H1 (cell line): ENCODE data around the gene CASZ1. TPM values are rescaled to one million over a fixed set of nuclear protein-coding genes. Genes with fewer than 3 reads are reported as not detected.
A peak's percentile ranks its signal among the peaks of the same experiment; 100 is the strongest.

Experiments used
- CTCF ChIA-PET: fragments of 300-600 bp; sonication (Branson Sonifier 250); formaldehyde crosslinking; loops from one replicate; lab custom pipeline; 2021; ENCODE audit not compliant: partially characterized antibody; lab: Charles Lee
- POLR2A ChIA-PET: fragments of 300-600 bp; sonication (Branson Sonifier 250); formaldehyde crosslinking; loops from one replicate; lab custom pipeline; 2021; ENCODE audit warnings: inconsistent platforms; ENCODE audit not compliant: partially characterized antibody; lab: Charles Lee
- DNase-seq, 2 experiments: peaks; one replicate each; pipeline versions ENCODE4 v3.0.0 to v3.0.0-alpha.2; 2010 to 2022; ENCODE audit warnings: low spot score in 2 of 2, low read depth in 1 of 2, mixed read lengths in 1 of 2
- FAIRE-seq: peaks from 2 replicates; lab custom pipeline; 2011; peaks lifted over from hg19 to GRCh38; lab: Jason Lieb, UNC
- H2AFZ ChIP-seq: 2 replicates; pipeline ENCODE4 v1.8.1; 2012; ENCODE audit warnings: low read length, inconsistent platforms
- H2AK5ac ChIP-seq: 2 replicates; pipeline ENCODE4 v1.6.1; 2013; ENCODE audit warnings: low read depth, low read length
- H2BK120ac ChIP-seq: replicated peaks from 2 replicates; pipeline ENCODE3; 2013; ENCODE audit warnings: low read depth, low read length, inconsistent platforms
- H2BK12ac ChIP-seq: 2 replicates; pipeline ENCODE4 v1.6.1; 2013; ENCODE audit warnings: low read depth, low read length
- H2BK15ac ChIP-seq: 2 replicates; pipeline ENCODE4 v1.6.1; 2013; ENCODE audit warnings: low read length
- H2BK20ac ChIP-seq: 2 replicates; pipeline ENCODE4 v1.6.1; 2013; ENCODE audit warnings: low read length
- H2BK5ac ChIP-seq: 2 replicates; pipeline ENCODE4 v1.6.1; 2013; ENCODE audit warnings: low read depth, low read length
- H3K14ac ChIP-seq: 2 replicates; pipeline ENCODE4 v1.6.1; 2013; ENCODE audit warnings: inconsistent platforms; ENCODE audit not compliant: insufficient read length
- H3K18ac ChIP-seq: 2 replicates; pipeline ENCODE4 v1.6.1; 2013; ENCODE audit warnings: low read length; ENCODE audit errors: extremely low read depth
- H3K23ac ChIP-seq: 2 replicates; pipeline ENCODE4 v1.6.1; 2013; ENCODE audit warnings: inconsistent platforms; ENCODE audit not compliant: insufficient read length
- H3K23me2 ChIP-seq: 2 replicates; pipeline ENCODE4 v1.6.1; 2013; ENCODE audit warnings: low read depth, low read length
- H3K27ac ChIP-seq: 2 replicates; pipeline ENCODE4 v1.6.1; 2011; ENCODE audit warnings: low read depth, low read length, inconsistent platforms
- H3K27me3 ChIP-seq, 4 experiments: replicated peaks in 1 of 4; 1 replicate in 1 of 4; 2 replicates in 3 of 4; pipeline versions ENCODE4 v1.6.1 to v1.8.1; 2011 to 2013; ENCODE audit warnings: low read length in 3 of 4, mild to moderate bottlenecking in 3 of 4, inconsistent platforms in 2 of 4, mixed read lengths in 2 of 4, moderate library complexity in 1 of 4; ENCODE audit not compliant: control insufficient read depth in 3 of 4, insufficient read depth in 3 of 4; ENCODE audit errors: extremely low read depth in 1 of 4
- H3K36me3 ChIP-seq, 4 experiments: 2 replicates each; pipeline versions ENCODE4 v1.6.1 to v1.8.1; 2011 to 2013; ENCODE audit warnings: mild to moderate bottlenecking in 4 of 4, low read length in 3 of 4, moderate library complexity in 2 of 4, control low read depth in 1 of 4, inconsistent platforms in 1 of 4; ENCODE audit not compliant: insufficient read depth in 4 of 4, control insufficient read depth in 2 of 4
- H3K4ac ChIP-seq: replicated peaks from 2 replicates; pipeline ENCODE3; 2013; ENCODE audit warnings: low read length, low read depth, mixed read lengths, inconsistent platforms; ENCODE audit not compliant: insufficient read length
- H3K4me1 ChIP-seq, 4 experiments: replicated peaks in 1 of 4; 1 replicate in 1 of 4; 2 replicates in 3 of 4; pipeline versions ENCODE4 v1.6.1 to v1.8.1; 2011 to 2013; ENCODE audit warnings: low read length in 3 of 4, inconsistent platforms in 2 of 4, mixed read lengths in 1 of 4; ENCODE audit not compliant: insufficient read depth in 4 of 4, control insufficient read depth in 3 of 4
- H3K4me2 ChIP-seq, 2 experiments: 2 replicates each; pipeline versions ENCODE4 v1.6.1 to v1.8.1; 2011 to 2013; ENCODE audit warnings: low read depth in 2 of 2, low read length in 2 of 2, control low read depth in 1 of 2, inconsistent platforms in 1 of 2, mild to moderate bottlenecking in 1 of 2; ENCODE audit not compliant: insufficient read depth in 1 of 2
- H3K4me3 ChIP-seq, 4 experiments: fragments of 200-600, 300-600 bp in 1 of 4; sonication (generic), shearing (Covaris generic), sonication (Bioruptor Twin) in 1 of 4; 2 replicates each; pipeline versions ENCODE4 v1.5.1 to v1.8.1; 2011 to 2016; ENCODE audit warnings: low read length in 4 of 4, low read depth in 3 of 4, control low read depth in 2 of 4, inconsistent platforms in 2 of 4, mild to moderate bottlenecking in 2 of 4, mixed read lengths in 1 of 4, moderate library complexity in 1 of 4; ENCODE audit not compliant: insufficient read depth in 2 of 4; ENCODE audit errors: extremely low read depth in 1 of 4
- H3K56ac ChIP-seq: replicated peaks from 2 replicates; pipeline ENCODE3; 2013; ENCODE audit warnings: low read depth, mild to moderate bottlenecking, mixed read lengths, low read length, inconsistent platforms; ENCODE audit not compliant: insufficient read length
- H3K79me1 ChIP-seq: 2 replicates; pipeline ENCODE4 v1.6.1; 2013; ENCODE audit warnings: low read depth, low read length, control low read depth
- H3K79me2 ChIP-seq, 2 experiments: 2 replicates each; pipeline versions ENCODE4 v1.6.1 to v1.8.1; 2012 to 2013; ENCODE audit warnings: low read length in 2 of 2, mild to moderate bottlenecking in 2 of 2, inconsistent platforms in 1 of 2; ENCODE audit not compliant: insufficient read depth in 2 of 2, control insufficient read depth in 1 of 2
- H3K9ac ChIP-seq, 4 experiments: replicated peaks in 1 of 4; 1 replicate in 1 of 4; 2 replicates in 3 of 4; pipeline versions ENCODE4 v1.6.1 to v1.8.1; 2011 to 2013; ENCODE audit warnings: low read depth in 3 of 4, low read length in 3 of 4, control low read depth in 2 of 4, mild to moderate bottlenecking in 2 of 4, moderate library complexity in 2 of 4, inconsistent platforms in 1 of 4; ENCODE audit errors: extremely low read depth in 1 of 4
- H3K9me3 ChIP-seq, 2 experiments: 2 replicates each; pipeline versions ENCODE4 v1.6.1 to v1.8.1; 2012 to 2013; ENCODE audit warnings: mild to moderate bottlenecking in 2 of 2, moderate library complexity in 2 of 2, control low read depth in 1 of 2, inconsistent platforms in 1 of 2, low read depth in 1 of 2, low read length in 1 of 2, mixed read lengths in 1 of 2; ENCODE audit not compliant: insufficient read depth in 2 of 2
- H4K20me1 ChIP-seq, 2 experiments: replicated peaks in 1 of 2; 2 replicates each; pipeline versions ENCODE3 to v1.8.1; 2011 to 2013; ENCODE audit warnings: inconsistent platforms in 2 of 2, low read length in 2 of 2, mild to moderate bottlenecking in 1 of 2; ENCODE audit not compliant: insufficient read depth in 2 of 2, control insufficient read depth in 1 of 2
- H4K5ac ChIP-seq: 2 replicates; pipeline ENCODE4 v1.6.1; 2013; ENCODE audit warnings: low read length, low read depth, mixed read lengths, inconsistent platforms; ENCODE audit not compliant: insufficient read length
- H4K8ac ChIP-seq: 2 replicates; pipeline ENCODE4 v1.8.0; 2013; ENCODE audit warnings: mild to moderate bottlenecking, moderate library complexity, low read length, inconsistent platforms; ENCODE audit not compliant: insufficient read depth; ENCODE audit errors: extremely low read depth
- H4K91ac ChIP-seq: replicated peaks from 2 replicates; pipeline ENCODE3; 2013; ENCODE audit warnings: low read length, mixed read lengths, inconsistent platforms; ENCODE audit not compliant: insufficient read length
- EP300 ChIP-seq, 2 experiments: IDR thresholded peaks; 1 replicate in 1 of 2; 2 replicates in 1 of 2; pipeline ENCODE4 v1.6.1; 2011 to 2012; ENCODE audit warnings: low read depth in 2 of 2, low read length in 2 of 2, mild to moderate bottlenecking in 2 of 2, borderline replicate concordance in 1 of 2, inconsistent platforms in 1 of 2, moderate library complexity in 1 of 2
- FOSL1 ChIP-seq: IDR thresholded peaks from 2 replicates; pipeline ENCODE4 v1.6.1; 2011; ENCODE audit warnings: mild to moderate bottlenecking, low read depth, low read length, moderate library complexity; ENCODE audit not compliant: insufficient read depth
- MAFK ChIP-seq: IDR thresholded peaks from 2 replicates; pipeline ENCODE4 v1.6.1; 2012; ENCODE audit warnings: low read depth, mild to moderate bottlenecking, improper control_type of control experiment, low read length
- RAD21 ChIP-seq, 2 experiments: IDR thresholded peaks in 1 of 2; conservative IDR thresholded peaks in 1 of 2; 2 replicates each; pipeline ENCODE4 v1.6.1; 2011; ENCODE audit warnings: low read depth in 2 of 2, low read length in 2 of 2, improper control_type of control experiment in 1 of 2, inconsistent platforms in 1 of 2, mild to moderate bottlenecking in 1 of 2, moderate library complexity in 1 of 2
- RBBP5 ChIP-seq: IDR thresholded peaks from 2 replicates; pipeline ENCODE4 v1.7.1; 2012; ENCODE audit warnings: low read depth, mild to moderate bottlenecking, inconsistent platforms, low read length, moderate library complexity, borderline replicate concordance
- USF2 ChIP-seq: IDR thresholded peaks from 2 replicates; pipeline ENCODE4 v1.6.1; 2011; ENCODE audit warnings: low read length, improper control_type of control experiment
- WGBS, 2 experiments: shearing (Covaris generic) in 1 of 2; methylation state at CpG; one replicate each; pipeline versions ENCODE4 v1.1.6 to v1.1.7; 2013 to 2015; ENCODE audit warnings: low lambda C conversion rate in 2 of 2, mixed read lengths in 2 of 2, inconsistent platforms in 1 of 2, low coverage in 1 of 2, missing lambda C conversion rate in 1 of 2; ENCODE audit not compliant: insufficient replicate concordance in 2 of 2, insufficient coverage in 1 of 2, insufficient read length in 1 of 2; ENCODE audit errors: extremely low coverage in 1 of 2, missing lambda C conversion rate in 1 of 2; 5-methylcytosine and 5-hydroxymethylcytosine counted together
- polyA plus RNA-seq, 7 experiments: library from polyadenylated mRNA; depleted of rRNA in 3 of 7; stranded (reverse) in 5 of 7; unstranded in 2 of 7; fragments of >200 nt in 5 of 7; fragments of 200-250 nt in 2 of 7; gene quantifications; 1 replicate in 5 of 7; 2 replicates in 1 of 7; 4 replicates in 1 of 7; pipeline versions ENCODE4 v1.2.1 to v1.2.3, GENCODE V29; 2011 to 2013; ENCODE audit warnings: missing spikeins in 2 of 7, mixed read lengths in 2 of 7
- total RNA-seq: library from RNA; stranded (reverse); fragmentation: NEBNext Ultra II Directional; extraction: Animal tissue kit (Norgen Biotek cat#: 25700); gene quantifications from 2 replicates; pipeline ENCODE4 v1.2.1, GENCODE V29; 2021

Gene CASZ1
- total and polyA plus RNA-seq, 2 of the 8 experiments (the other 6 are each of a cell fraction or from before 2014, with no cell fraction given) = 4.4 to 7.7 TPM

GRCh38 chr1:10653370-10654125, 142.9 kb downstream of the CASZ1 start:
- H2BK120ac ChIP-seq = no peak overlapping the region
- ChIA-PET CTCF (interaction anchor here (1.2 to 1.3 kb wide), 2 partner anchors 14 to 146 kb away, joined by 3 to 5 read pairs; no protein-coding TSS in a partner anchor), POLR2A (interaction anchor here (0.6 kb wide), 1 partner anchor 73 kb away, joined by 3 read pairs; no protein-coding TSS in a partner anchor)
- H4K91ac ChIP-seq = no peak overlapping the region
- H3K4me1 ChIP-seq = peaks cover 0 to 18% (median 11%) of the 10 kb centered on the region in 4 experiments; a peak in 6 of 7 replicates
- H3K27ac ChIP-seq = no peak overlapping the region
- no peak overlapping the region for H3K23ac ChIP-seq
- no peak overlapping the region for H2AK5ac ChIP-seq
- WGBS, 2 experiments = 97% methylated on average over 35 of the region's 41 CpGs; no CpG with 5 or more reads in 1 of the 2 experiments
- no peak overlapping the region for H4K5ac ChIP-seq
- H4K20me1 ChIP-seq = peaks cover 0 to 6% of the 10 kb centered on the region in 2 experiments
- no peak overlapping the region for H2BK20ac ChIP-seq
- FAIRE-seq = no peak
- no peak overlapping the region for H2BK12ac ChIP-seq
- no peak overlapping the region for H3K56ac ChIP-seq
- H3K23me2 ChIP-seq = no peaks in the 10 kb centered on the region; the same call in 1 of the 2 replicates
- H3K18ac ChIP-seq = no peak overlapping the region
- no peak overlapping the region for H3K9ac ChIP-seq
- H3K36me3 ChIP-seq = peaks cover 0 to 5% (median 0%) of the 10 kb centered on the region in 4 experiments; a peak in 2 of 8 replicates
- H3K9me3 ChIP-seq = no peaks in the 10 kb centered on the region
- no peak overlapping the region for H2AFZ ChIP-seq
- H4K8ac ChIP-seq = peak overlapping the region; percentile 66; the same call in 1 of the 2 replicates
- H2BK15ac ChIP-seq = no peak overlapping the region
- no peak for DNase-seq
- no peaks in the 10 kb centered on the region for H3K79me1 ChIP-seq
- no peaks in the 10 kb centered on the region for H3K79me2 ChIP-seq
- H3K14ac ChIP-seq = no peak overlapping the region
- no peak overlapping the region for H3K4ac ChIP-seq
- TF ChIP-seq EP300 (IDR thresholded peaks at IDR 0.05; ENCODE audit: borderline replicate concordance in 1 of 2, low read depth in 2 of 2, low read length in 2 of 2) (no peak), RBBP5 (no peak), FOSL1 (no peak), RAD21 (IDR thresholded peaks at IDR 0.05 in 1 of 2, conservative IDR thresholded peaks at IDR 0.05 in 1 of 2; ENCODE audit: low read depth in 2 of 2, low read length in 2 of 2) (no peak), MAFK (no peak), USF2 (no peak)
- H3K4me3 ChIP-seq = no peak overlapping the region
- H3K27me3 ChIP-seq = peaks cover 0 to 18% (median 15%) of the 10 kb centered on the region in 4 experiments; a peak in 3 of 7 replicates
- no peak overlapping the region for H3K4me2 ChIP-seq
- no peak overlapping the region for H2BK5ac ChIP-seq
